ENCODE data around the gene GGPS1.
"Not testable (repeated sequence)": the region's sequence is repeated elsewhere in the genome, so short reads cannot be mapped to it uniquely, and the experiment has no call there.

Gene GGPS1

DNA sequence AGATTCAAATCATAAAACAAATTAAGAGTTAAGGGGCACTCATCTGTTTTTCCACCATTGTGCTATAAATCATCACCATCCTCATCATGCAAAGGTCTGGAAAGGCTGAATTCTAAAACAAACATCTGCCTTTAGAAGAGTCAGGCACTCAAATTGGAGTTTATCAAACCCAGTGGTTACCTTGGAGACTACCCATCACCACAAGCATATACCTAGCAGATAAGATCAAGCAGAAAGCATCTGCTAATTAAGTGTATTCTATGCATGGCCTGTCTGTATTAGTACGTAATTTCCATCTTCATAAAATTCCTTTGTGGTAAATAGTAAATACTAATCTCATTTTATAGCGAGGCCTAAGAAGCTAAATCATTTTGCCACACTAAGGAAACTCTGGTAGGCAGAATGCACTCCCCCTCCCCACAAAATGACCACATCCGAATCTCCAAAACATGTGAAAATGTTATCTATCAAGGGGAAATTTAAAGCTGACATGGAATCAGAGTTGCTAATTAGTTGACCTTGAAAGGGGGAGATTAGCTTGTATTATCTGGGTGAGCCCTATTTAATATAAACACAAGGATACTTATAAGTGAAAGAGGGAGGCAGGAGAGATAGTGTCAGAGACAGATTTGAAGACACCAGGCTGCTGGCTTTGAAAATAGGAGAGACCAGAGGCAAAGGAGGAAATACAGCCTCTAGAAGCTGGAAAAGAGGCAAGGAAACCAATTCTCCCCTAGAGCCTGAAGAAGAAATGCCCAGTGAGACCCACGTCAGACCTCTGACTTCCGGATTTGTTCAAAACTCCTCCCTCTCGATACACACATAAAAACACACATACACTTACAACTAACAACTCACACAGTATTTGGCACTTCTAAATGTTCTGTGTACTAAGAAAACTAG lies 23.6 kb upstream of the GGPS1 start:
- no peak for DNase-seq (ENCODE audit: low read depth in 2 of 2, low spot score in 1 of 2)

DNA sequence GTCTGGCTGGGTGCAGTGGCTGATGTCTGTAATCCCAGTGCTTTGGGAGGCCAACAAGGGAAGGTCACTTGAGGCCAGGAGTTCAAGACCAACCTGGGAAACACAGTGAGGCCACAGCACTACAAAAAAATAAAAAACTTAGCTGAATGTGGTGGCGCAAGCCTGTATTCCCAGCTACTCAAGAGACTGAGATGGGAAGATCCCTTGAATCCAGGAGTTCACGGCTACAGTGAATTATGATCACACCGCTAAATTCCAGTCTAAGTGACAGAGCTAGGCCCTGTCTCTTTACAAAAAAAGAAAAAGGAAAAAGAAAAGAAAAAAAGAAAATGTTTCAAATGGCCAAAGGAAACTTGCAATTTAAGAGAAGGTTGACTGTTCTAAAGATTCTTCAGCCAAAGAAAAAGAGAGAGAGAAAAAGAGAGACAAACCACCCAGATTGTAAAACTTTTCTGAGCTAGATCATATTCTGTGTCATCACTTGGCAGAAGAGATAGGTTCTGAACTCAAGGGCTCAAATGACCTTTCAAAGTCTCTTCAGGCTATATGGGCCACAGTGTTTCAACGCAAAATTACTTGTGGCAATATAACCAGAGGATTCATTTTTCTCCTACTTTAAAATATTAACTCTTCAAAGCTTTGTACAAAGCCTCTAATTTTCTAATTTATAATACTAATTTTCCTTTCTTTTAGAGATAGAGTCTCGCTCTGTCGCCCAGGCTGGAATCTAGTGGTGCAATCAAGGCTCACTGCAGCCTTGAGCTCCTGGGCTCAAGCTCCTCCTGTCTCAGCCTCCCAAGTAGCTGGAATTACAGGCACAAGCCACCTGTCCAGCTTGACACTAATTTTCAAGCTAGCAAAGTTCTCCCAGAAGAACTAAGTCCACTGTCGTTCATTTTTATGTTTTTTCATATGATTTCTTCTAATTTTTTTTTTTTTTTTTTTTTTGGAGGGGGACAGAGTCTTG lies 20.9 kb upstream of the GGPS1 start:
- DNase-seq (ENCODE audit: low read depth in 2 of 2, low spot score in 1 of 2) = no peak

DNA sequence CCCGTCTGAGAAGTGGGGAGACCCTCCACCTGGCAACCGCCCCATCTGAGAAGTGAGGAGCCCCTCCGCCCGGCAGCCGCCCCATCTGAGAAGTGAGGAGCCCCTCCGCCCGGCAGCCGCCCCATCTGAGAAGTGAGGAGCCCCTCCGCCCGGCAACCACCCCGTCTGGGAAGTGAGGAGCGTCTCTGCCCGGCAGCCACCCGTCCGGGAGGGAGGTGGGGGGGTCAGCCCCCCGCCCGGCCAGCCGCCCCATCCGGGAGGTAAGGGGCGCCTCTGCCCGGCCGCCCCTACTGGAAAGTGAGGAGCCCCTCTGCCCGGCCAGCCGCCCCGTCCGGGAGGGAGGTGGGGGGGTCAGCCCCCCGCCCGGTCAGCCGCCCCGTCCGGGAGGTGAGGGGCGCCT lies 19.2 kb upstream of the GGPS1 start:
- DNase-seq (ENCODE audit: low read depth in 2 of 2, low spot score in 1 of 2) = not testable (repeated sequence)

DNA sequence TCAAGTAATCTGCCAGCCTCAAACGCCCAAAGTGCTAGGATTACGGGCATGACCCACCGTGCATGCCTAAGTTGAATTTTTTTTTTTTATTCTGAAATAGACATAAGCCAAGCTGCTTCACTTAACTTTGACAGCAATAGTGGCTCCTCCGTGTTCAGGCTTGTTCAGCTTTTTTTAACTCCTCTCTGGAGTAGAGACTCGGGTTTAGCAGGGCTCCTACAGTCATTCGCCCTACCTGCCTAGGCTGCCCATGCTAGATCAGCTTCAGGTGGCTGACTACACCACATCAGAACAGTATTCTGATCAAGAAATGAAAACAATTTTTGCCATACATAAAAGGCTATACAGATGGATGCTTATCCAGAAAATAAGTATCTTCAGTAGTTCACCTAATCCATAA lies 15.1 kb upstream of the GGPS1 start:
- no peak for DNase-seq (ENCODE audit: low read depth in 2 of 2, low spot score in 1 of 2)

DNA sequence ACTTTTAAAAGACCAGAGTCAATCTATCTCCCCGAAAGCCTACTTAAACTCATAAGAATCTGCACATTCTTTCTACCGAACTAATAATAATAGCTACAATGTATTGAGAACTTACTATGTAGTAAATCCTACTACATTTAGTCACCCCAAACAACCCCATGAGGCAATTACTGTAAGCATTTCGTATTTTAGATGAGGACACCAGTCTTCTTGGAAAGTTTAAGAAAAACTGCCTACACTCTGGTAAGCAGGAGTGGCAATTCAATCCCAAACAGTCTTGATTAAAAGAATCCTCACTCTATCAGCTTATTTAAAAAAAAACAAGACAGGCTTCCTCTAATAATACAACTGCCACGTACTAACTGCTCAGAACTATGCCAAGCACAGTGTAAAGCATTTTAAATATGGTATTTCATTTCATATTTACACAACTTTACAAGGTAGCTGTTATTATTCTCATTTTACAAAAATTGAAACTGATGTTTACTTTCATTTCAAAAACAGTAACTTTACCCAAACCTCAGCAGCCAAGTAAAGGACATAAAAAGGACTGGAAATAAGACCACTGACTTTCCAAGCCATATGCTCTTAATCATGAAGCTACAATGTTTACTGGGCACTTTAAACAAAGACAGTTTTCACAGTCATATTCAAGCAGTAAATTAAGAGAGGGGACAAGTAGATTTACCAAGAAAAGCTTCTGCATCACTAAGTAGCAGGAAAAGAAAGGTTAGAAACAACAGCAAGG lies 14.3 kb upstream of the GGPS1 start:
- DNase-seq (ENCODE audit: low read depth in 2 of 2, low spot score in 1 of 2) = no peak

DNA sequence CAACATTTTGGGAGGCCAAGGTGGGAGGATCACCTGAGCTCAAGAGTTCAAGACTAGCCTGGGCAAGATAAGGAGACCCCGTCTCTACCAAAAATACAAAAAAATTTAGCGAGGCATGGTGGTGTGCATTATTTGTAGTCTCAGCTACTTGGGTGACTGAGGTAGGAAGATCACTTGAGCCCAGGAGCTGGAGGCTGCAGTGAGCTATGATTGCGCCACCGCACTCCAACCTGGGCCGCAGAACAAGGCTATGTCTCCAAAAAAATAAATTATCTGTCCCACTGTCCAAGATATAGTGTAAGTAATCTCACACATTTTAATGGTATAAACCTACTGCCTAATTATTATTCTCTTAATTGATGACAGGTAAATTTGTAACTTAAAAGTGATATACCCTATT lies 13.2 kb upstream of the GGPS1 start:
- no peak for DNase-seq (ENCODE audit: low read depth in 2 of 2, low spot score in 1 of 2)

DNA sequence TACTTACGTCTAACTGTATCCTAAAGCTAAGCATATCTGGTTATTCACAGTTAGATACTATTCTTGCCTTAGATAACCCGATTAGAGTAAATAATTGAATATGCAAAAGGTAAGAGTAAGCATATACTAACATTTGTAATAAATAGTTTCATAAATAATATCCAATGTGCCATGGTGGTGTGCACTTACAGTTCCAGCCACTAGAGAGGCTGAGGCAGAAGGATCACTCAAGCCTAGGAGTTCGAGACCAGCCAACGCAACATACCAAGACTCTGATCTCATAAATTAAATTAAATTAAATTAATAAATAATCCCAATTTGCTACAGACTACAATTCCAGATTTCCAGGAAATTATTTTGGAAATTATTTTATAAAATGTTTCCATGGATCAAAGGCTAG lies 12.6 kb upstream of the GGPS1 start:
- DNase-seq (ENCODE audit: low read depth in 2 of 2, low spot score in 1 of 2) = no peak

DNA sequence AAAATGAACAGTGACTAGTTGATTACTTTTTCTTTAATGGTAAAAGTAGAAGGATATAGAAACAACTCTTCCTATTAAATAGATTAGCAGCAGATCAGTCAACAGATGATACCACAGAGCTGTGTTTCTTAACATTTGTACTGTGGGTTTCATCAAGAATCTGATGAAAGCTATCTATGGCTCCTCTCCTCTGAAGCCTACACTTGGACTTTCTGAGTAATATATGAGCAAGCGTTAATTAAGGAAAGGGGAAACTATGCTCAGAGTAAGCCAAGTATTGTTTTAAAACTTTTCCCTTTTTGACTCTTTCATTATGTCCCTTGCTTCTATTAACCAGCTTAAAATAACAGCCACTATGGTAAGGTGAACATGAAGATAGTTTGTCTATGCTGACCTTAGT lies 11.2 kb upstream of the GGPS1 start:
- DNase-seq (ENCODE audit: low read depth in 2 of 2, low spot score in 1 of 2) = no peak

DNA sequence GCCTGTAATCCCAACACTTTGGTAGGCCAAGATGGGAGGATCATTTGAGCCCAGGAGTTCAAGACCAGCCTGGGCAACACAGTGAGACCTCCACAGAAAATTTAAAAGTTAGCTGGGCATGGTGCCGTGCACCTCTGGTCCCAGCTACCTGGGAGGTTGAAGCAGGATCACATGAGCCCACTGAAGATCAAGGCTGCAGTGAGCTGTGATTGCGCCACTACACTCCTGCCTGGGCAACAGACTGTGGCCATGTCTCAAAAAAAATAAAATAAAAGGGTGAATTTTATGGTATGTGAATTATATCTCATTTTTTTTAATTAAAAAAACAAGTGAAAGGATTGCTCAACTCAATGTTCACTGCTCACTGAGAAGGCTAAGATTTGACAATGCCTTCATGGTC lies 9.1 kb upstream of the GGPS1 start:
- DNase-seq (ENCODE audit: low read depth in 2 of 2, low spot score in 1 of 2) = no peak

DNA sequence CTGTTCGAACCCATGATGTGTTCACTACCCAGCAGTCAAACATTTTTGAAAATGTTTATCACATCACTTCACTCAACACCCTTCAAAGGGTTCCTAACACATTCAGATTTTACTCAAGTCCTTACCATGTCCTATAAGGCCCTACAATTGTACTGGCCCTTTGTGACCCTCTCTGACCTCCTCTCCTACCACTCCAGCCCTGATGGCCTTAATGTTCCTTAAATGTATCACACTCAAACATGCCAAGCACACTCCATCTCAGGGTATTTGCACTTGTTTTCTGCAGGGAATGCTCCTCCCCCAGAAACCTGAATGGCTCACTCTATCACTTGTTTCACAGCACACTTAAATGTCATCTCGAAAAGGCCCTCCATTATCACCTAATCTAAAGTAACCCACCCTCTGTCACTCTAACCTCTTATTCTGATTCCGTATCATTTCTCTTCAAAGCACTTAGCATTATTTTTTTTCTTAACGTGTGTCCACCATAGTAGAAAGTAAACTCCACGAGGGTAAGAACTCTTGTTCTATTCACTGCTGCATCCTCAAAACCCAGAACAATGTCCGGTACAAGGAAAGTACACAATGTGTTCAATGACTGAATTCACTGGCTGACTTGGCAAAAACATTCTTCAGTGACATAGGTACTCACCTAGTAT lies 7.7 kb upstream of the GGPS1 start:
- DNase-seq (ENCODE audit: low read depth in 2 of 2, low spot score in 1 of 2) = no peak

DNA sequence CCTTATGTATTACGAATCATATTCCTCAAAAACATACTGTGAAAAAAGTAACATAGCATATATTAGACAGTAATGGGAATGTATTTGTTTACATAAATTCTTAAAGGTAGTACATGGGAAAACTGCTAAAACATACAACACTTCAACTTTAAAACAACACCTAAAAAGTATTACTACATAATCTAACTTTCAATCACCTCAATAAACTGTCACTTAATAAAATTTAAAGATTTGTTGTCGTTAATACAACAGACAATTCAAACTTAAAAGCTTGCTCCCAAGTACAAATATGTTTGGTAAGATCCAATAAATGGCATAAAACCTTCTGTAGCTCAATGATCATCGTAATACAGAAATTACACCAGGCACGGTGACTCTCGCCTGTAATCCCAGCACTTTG lies 4.1 kb upstream of the GGPS1 start:
- DNase-seq (ENCODE audit: low read depth in 2 of 2, low spot score in 1 of 2) = no peak

DNA sequence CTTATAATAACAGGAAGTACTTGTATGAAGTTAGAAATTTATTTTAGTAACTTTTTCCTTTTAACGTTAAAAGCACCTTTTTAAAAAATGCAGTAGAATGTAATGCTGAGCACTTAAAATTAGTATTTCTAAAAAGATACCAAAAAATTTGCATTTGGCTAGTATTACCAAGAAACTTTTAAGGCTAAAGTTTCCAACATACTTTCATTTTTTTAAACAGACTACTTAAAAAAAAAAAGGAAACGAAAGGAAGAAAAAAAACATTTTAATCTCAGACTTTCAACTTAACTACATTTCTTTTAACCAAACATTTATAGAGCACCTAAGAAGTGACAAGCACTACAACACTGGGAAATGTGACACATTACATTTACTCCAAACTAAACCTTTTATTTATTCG lies 3.2 kb upstream of the GGPS1 start:
- DNase-seq (ENCODE audit: low read depth in 2 of 2, low spot score in 1 of 2) = no peak

DNA sequence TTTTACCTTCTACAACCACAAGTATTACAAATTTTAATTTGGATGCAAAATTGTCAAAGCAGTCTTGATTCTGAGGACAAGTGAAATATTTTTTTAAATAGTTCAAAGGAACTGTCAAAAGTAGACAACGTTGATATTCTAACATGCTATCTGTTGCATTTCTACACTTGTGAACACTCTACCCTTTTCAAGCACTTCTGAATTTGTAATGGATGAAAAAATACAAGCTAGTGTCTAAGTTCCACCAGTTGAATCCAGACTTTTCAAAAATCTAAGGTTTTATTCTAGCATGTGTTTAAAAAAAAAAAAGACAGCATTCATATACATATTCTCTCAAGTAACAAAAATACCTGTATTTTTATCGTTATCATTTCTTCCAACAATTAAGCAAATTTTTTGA lies 2.5 kb upstream of the GGPS1 start:
- no peak for DNase-seq (ENCODE audit: low read depth in 2 of 2, low spot score in 1 of 2)

DNA sequence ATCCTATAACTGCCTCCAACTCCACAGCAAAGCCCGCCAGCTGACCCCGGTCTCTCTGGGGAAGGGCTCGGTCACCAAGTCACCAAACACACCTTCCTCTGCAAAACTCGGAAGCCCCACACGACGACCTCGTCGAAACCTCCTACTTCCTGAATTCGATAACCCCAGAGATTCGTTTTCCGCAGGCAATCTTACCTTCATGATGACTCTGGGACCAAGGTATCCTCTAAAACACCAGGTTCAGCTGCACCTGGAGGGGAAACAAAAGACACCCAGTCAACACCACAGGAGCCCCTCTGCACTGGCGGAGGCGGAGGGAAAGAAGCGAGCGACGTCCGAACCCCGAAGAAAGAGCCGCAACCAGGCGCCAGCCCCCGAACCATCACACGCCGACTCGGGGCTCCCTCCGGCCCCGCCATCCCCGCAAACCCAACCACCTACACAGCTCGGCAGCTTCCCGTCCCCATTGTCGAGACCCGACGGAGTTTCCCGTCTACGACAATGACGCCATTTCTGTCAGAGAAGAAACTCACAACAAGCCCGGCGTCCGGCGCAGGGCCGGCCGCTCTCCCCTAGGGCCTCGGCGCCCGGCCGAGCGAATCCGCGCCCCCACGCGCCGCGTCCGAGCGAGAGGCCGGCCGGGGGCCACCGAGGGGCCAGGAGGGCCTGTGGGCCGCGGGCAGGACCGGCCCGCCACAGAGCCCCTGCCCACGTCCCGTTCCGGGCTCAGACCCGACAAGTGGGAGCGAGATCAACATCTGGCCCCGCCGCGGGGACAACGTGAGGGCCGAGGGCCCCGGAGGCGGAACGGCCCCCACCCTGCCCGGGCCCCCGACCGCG lies 1.4 kb upstream of the GGPS1 start:
- DNase-seq (ENCODE audit: low read depth in 2 of 2, low spot score in 1 of 2) = peak in 1 of 2 donors; percentile 9

DNA sequence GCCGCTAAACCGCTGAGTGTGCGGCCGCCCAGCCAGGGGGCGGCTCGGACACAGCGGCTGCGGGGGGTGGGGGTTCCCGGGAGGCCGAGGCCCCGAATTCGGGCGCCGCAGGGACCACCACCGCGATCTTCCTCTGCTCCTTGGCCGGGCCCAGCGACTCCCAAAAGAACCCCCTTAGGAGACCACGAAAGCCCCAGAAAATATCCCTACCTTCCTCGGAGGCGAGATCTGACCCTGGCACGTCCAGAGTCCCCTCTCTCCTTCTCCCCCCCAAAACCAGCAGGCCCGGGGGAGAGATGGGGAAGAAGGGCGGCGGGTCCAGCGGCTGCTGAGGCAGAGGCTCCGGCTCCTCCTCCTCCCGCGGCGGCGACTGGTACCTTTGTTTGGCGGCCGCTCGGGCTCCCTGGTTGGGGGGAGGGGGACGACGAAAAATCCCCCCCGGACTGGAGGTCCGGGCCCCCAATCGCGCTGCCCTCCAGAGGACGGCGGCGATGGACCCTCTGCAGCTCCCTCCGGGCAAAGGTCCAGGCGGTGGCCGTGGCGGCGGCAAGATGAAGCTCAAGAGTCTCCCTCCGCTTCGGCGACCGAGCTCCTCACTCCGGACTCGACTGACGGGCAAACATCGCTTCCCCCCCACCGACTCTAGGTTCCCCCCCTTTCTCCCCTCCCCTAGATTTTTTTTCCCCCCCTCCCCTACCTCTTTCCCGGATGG lies 655 bp upstream of the GGPS1 start, which contains the start of gene ARID4B:
TSS of gene ARID4B (minus strand) at position 621 of the 712 bp plus-strand sequence. CDS start 1,260 bp downstream, outside the sequence.
- DNase-seq (ENCODE audit: low read depth in 2 of 2, low spot score in 1 of 2) = peak in 1 of 2 donors; percentile 36

DNA sequence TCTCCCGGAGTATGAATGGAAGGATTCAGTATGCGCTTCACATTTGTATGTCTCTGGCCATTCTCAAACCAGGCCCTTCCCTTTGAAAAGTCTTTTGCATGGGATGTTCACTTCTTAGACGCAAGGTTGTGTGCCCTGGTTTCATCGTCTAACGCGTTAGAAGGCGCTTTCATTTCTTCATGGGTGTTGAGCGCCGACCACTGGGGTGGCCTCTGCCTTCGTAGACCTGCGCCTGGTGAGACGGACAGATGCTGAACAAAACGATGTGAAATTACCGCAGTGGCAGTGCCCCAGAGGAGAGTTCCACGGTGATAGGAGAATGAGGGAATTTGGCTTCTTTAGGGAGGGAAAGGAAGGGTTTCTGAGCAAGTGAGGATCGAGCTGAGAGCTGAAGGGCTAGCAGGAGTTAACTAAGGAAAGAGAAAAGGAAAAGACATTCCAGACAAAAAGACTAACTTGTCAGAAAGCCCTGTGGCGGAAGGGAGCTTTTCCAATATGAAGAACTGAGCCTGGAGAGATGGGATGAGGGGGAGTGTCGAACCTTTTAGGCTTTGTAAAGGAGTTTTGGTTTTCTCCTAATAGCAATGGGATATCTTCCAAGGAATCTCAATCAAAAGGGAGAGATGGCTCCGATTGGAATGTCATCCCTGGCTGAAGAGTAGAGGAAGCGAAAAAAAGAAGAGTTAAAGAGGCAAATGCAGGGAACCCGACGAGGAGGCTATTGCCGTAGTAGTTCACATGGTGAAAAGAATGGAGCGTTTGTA lies 951 bp downstream of the GGPS1 start:
- DNase-seq (ENCODE audit: low read depth in 2 of 2, low spot score in 1 of 2) = peak in 1 of 2 donors; percentile 14

DNA sequence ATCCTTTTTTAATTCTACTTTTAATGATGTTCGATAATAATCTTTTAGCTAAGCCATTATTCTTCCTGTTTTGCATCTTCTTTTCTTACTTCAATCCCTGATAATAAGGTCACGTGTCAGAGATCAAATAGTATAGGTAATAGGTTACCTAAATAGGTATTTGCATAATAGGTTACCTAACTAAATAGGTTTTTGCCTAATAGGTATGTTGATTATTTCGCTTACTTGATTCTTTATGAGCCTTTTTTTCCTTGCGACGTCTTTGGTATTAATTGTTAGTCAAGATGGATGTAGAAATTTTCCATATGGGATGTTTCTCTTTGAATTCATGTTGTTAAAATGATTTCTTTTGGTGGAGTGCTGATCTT lies 2.5 kb downstream of the GGPS1 start:
- DNase-seq (ENCODE audit: low read depth in 2 of 2, low spot score in 1 of 2) = no peak

DNA sequence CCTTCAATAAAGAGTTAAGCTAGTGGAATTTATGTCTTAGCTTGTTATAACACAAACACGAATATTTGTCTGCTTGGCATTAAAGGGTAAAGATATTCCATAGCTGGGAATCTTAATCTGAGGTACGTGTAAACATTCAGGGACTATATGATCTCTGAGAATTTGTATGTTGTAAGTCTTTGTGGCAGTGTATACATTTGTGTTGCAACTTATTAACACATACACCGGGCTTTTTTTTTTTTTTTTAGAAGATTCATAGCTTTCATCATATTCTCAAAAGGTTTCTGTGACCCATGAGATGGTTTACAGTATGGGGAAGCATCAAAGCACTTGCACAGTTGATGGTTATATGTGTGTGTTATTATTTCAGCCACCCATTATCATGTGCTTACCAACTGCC lies 3.0 kb downstream of the GGPS1 start:
- no peak for DNase-seq (ENCODE audit: low read depth in 2 of 2, low spot score in 1 of 2)
